Body of pancreas (tissue), 4 donors: Measurements from ENCODE around the gene ZNF423. TPM values are rescaled to one million over a fixed set of nuclear protein-coding genes. Genes with fewer than 3 reads are reported as not detected.

Experiments
- ATAC-seq: fragments of 150-250 bp; one replicate; pipeline ENCODE4 v1.9.1; 2016
- DNase-seq, 4 donors: peaks; one replicate each; pipeline ENCODE4 v3.0.0-alpha.2; 2019
- H3K27ac ChIP-seq, 4 donors: fragments of 200-600 bp; sonication (generic); 1 replicate in 3 of 4; 2 replicates in 1 of 4; pipeline versions ENCODE4 v1.5.1 to v1.6.1; 2016 to 2019; ENCODE audit warnings: mild to moderate bottlenecking in 1 of 4, mixed read lengths in 1 of 4, moderate library complexity in 1 of 4
- H3K27me3 ChIP-seq, 2 donors: fragments of 200-600 bp; sonication (generic); one replicate each; pipeline ENCODE4 v1.6.0; 2016; ENCODE audit warnings: mild to moderate bottlenecking in 1 of 2
- H3K36me3 ChIP-seq, 2 donors: fragments of 200-600 bp; sonication (generic); replicated peaks in 1 of 2; 2 replicates each; pipeline ENCODE4 v1.5.1; 2016; ENCODE audit warnings: low read depth in 2 of 2; ENCODE audit not compliant: insufficient read depth in 1 of 2
- H3K4me1 ChIP-seq: fragments of 200-600 bp; sonication (generic); one replicate; pipeline ENCODE4 v1.6.0; 2016
- H3K4me3 ChIP-seq, 2 donors: fragments of 200-600 bp; sonication (generic); 1 replicate in 1 of 2; 2 replicates in 1 of 2; pipeline ENCODE4 v1.5.1; 2016 to 2019
- H3K9me3 ChIP-seq, 3 donors: fragments of 200-600 bp; sonication (generic); 1 replicate in 2 of 3; 2 replicates in 1 of 3; pipeline ENCODE4 v1.5.1; 2016
- CTCF ChIP-seq, 7 experiments: fragments of 450-650 bp in 4 of 7; fragments of 200-600 bp in 3 of 7; sonication (generic) in 3 of 7; IDR thresholded peaks; one replicate each; pipeline ENCODE4 v1.5.1; 2016 to 2019; ENCODE audit warnings: antibody characterized with exemption in 7 of 7
- POLR2A ChIP-seq, 3 donors: fragments of 450-650 bp; IDR thresholded peaks; one replicate each; pipeline ENCODE4 v1.6.1; 2016; ENCODE audit warnings: antibody characterized with exemption in 3 of 3, mild to moderate bottlenecking in 2 of 3
- WGBS, 2 donors: methylation state at CpG; one replicate each; pipeline ENCODE4 v1.1.5; 2017; 5-methylcytosine and 5-hydroxymethylcytosine counted together
- intact Hi-C: fragments of 100-400 bp; cut with DNase I; formaldehyde crosslinking; loops from one replicate; pipeline ENCODE4 v1.15.1; 2023
- total RNA-seq, 2 donors: library from RNA; depleted of rRNA; stranded (reverse); fragments of >200 nt; gene quantifications; one replicate each; pipeline ENCODE4 v1.1.0, GENCODE V29; 2016

The ZNF423 gene
- total RNA-seq, 2 donors from 2014 or later, result 4.2 to 9.2 TPM

- ATAC-seq (no peak), DNase-seq (peak in 1 of 4 donors; percentile 2)
- Histone ChIP-seq H3K27me3 (no peaks in the 10 kb centered on the region), H3K4me3 (no peak overlapping the region), H3K27ac (no peak overlapping the region), H3K36me3 (no peaks in the 10 kb centered on the region), H3K4me1 (no peaks in the 10 kb centered on the region), H3K9me3 (no peaks in the 10 kb centered on the region)
- 66 to 69% methylated on average over 6 of the region's 6 CpGs for WGBS, 2 donors
- TF ChIP-seq POLR2A (IDR thresholded peaks at IDR 0.05) (no peak), CTCF (IDR thresholded peaks at IDR 0.05) (no peak)
- intact Hi-C loops, result no loop called here
Measured at GRCh38 chr16:49459953-49460735, 395.8 kb downstream of the ZNF423 start.

- Histone ChIP-seq H3K36me3 (no peaks in the 10 kb centered on the region), H3K4me1 (no peaks in the 10 kb centered on the region), H3K4me3 (no peak overlapping the region), H3K27ac (no peak overlapping the region), H3K27me3 (no peaks in the 10 kb centered on the region), H3K9me3 (no peaks in the 10 kb centered on the region)
- intact Hi-C loops, result no loop called here
- ATAC-seq (no peak), DNase-seq (peak in 1 of 4 donors; percentile 1)
- WGBS, 2 donors, result 70 to 79% methylated on average over 5 of the region's 5 CpGs
- TF ChIP-seq POLR2A (IDR thresholded peaks at IDR 0.05) (no peak), CTCF (IDR thresholded peaks at IDR 0.05) (no peak)
Measured at GRCh38 chr16:49458656-49459445, 397.1 kb downstream of the ZNF423 start.

GRCh38 chr16:49458243-49458642 is 397.7 kb downstream of the ZNF423 start:
- H3K27me3 ChIP-seq, result no peaks in the 10 kb centered on the region
- TF ChIP-seq CTCF (IDR thresholded peaks at IDR 0.05) (no peak), POLR2A (IDR thresholded peaks at IDR 0.05) (no peak)
- no peaks in the 10 kb centered on the region for H3K9me3 ChIP-seq
- 76 to 78% methylated on average over 6 of the region's 6 CpGs for WGBS, 2 donors
- no peak overlapping the region for H3K4me3 ChIP-seq
- DNase-seq (peak in 1 of 4 donors; percentile 1), ATAC-seq (no peak)
- intact Hi-C loops, result no loop called here
- no peaks in the 10 kb centered on the region for H3K36me3 ChIP-seq
- H3K4me1 ChIP-seq, result no peaks in the 10 kb centered on the region
- no peak overlapping the region for H3K27ac ChIP-seq

GRCh38 chr16:49457196-49457595 is 398.7 kb downstream of the ZNF423 start:
- H3K27me3 ChIP-seq, result no peaks in the 10 kb centered on the region
- H3K36me3 ChIP-seq, result no peaks in the 10 kb centered on the region
- no peak overlapping the region for H3K27ac ChIP-seq
- DNase-seq, result peak in 1 of 4 donors; percentile 2
- TF ChIP-seq CTCF (IDR thresholded peaks at IDR 0.05) (no peak), POLR2A (IDR thresholded peaks at IDR 0.05) (no peak)
- ATAC-seq, result no peak
- no peak overlapping the region for H3K4me3 ChIP-seq
- H3K4me1 ChIP-seq, result no peaks in the 10 kb centered on the region
- intact Hi-C loops, result no loop called here
- WGBS, 2 donors, result 65 to 72% methylated on average over 7 of the region's 7 CpGs
- no peaks in the 10 kb centered on the region for H3K9me3 ChIP-seq
